CD4-positive, alpha-beta T cell treated with Interleukin-17A for 4 hours (primary cell): ENCODE results near the gene ALPK3.
A peak's percentile ranks its signal among the peaks of the same experiment; 100 is the strongest.

ENCODE experiments used
- DNase-seq: peaks from one replicate; pipeline ENCODE4 v3.0.0-alpha.2; 2020; ENCODE audit warnings: mixed read lengths

Gene ALPK3

GRCh38 chr15:84903751-84904150 is 86.6 kb downstream of the ALPK3 start:
- no peak for DNase-seq

- DNase-seq: no peak
Observed at GRCh38 chr15:84904419-84904818, 87.3 kb downstream of the ALPK3 start.

GRCh38 chr15:84905016-84905916 is 88.1 kb downstream of the ALPK3 start:
- DNase-seq: no peak

- no peak for DNase-seq
Observed at GRCh38 chr15:84907731-84908130, 90.6 kb downstream of the ALPK3 start.

- no peak for DNase-seq
Observed at GRCh38 chr15:84908564-84908963, 91.4 kb downstream of the ALPK3 start.

GRCh38 chr15:84909029-84909428 is 91.9 kb downstream of the ALPK3 start:
- DNase-seq: no peak

GRCh38 chr15:84909782-84910181 is 92.6 kb downstream of the ALPK3 start:
- no peak for DNase-seq

GRCh38 chr15:84910928-84911623 is 93.9 kb downstream of the ALPK3 start:
- no peak for DNase-seq

- no peak for DNase-seq
Observed at GRCh38 chr15:84911879-84912660, 94.9 kb downstream of the ALPK3 start.

GRCh38 chr15:84913360-84913723 is 96.2 kb downstream of the ALPK3 start:
- no peak for DNase-seq

- no peak for DNase-seq
Observed at GRCh38 chr15:84914351-84914750, 97.2 kb downstream of the ALPK3 start.

GRCh38 chr15:84914909-84915605 is 97.9 kb downstream of the ALPK3 start:
- DNase-seq: peak; percentile 9

GRCh38 chr15:84915606-84915958 is 98.4 kb downstream of the ALPK3 start:
- DNase-seq: no peak

- no peak for DNase-seq
Observed at GRCh38 chr15:84917452-84917851, 100.3 kb downstream of the ALPK3 start.

GRCh38 chr15:84919106-84919667 is 102.0 kb downstream of the ALPK3 start:
- no peak for DNase-seq

GRCh38 chr15:84921121-84921520 is 104.0 kb downstream of the ALPK3 start:
- DNase-seq: no peak

- no peak for DNase-seq
Observed at GRCh38 chr15:84922530-84922929, 105.4 kb downstream of the ALPK3 start.
